COLO829 (cell line): ENCODE results near the gene ESRRG.
"Not testable (repeated sequence)": the region's sequence is repeated elsewhere in the genome, so short reads cannot be mapped to it uniquely, and the experiment has no call there.

ENCODE experiments used
- DNase-seq: peaks from one replicate; pipeline ENCODE4 v3.0.0; 2012; ENCODE audit warnings: low spot score

ESRRG gene

GRCh38 chr1:216704065-216704464 is 19.2 kb downstream of the ESRRG start:
- DNase-seq: not testable (repeated sequence)

- no peak for DNase-seq
Observed at GRCh38 chr1:216702170-216702569, 21.1 kb downstream of the ESRRG start.

GRCh38 chr1:216700779-216701178 is 22.4 kb downstream of the ESRRG start:
- no peak for DNase-seq

GRCh38 chr1:216691710-216692109 is 31.5 kb downstream of the ESRRG start:
- no peak for DNase-seq

- DNase-seq: no peak
Observed at GRCh38 chr1:216690603-216691002, 32.6 kb downstream of the ESRRG start.

- no peak for DNase-seq
Observed at GRCh38 chr1:216688127-216688657, 35.0 kb downstream of the ESRRG start.

GRCh38 chr1:216686860-216687766 is 36.1 kb downstream of the ESRRG start:
- no peak for DNase-seq

- DNase-seq: no peak
Observed at GRCh38 chr1:216682752-216683151, 40.5 kb downstream of the ESRRG start.

- DNase-seq: no peak
Observed at GRCh38 chr1:216679108-216679507, 44.1 kb downstream of the ESRRG start.

GRCh38 chr1:216670118-216670883 is 52.9 kb downstream of the ESRRG start:
- no peak for DNase-seq

GRCh38 chr1:216666441-216666840 is 56.8 kb downstream of the ESRRG start:
- DNase-seq: no peak

GRCh38 chr1:216665856-216666255 is 57.4 kb downstream of the ESRRG start:
- no peak for DNase-seq

- no peak for DNase-seq
Observed at GRCh38 chr1:216665406-216665805, 57.8 kb downstream of the ESRRG start.

- DNase-seq: no peak
Observed at GRCh38 chr1:216662681-216663080, 60.5 kb downstream of the ESRRG start.

GRCh38 chr1:216660561-216660960 is 62.7 kb downstream of the ESRRG start:
- no peak for DNase-seq

- DNase-seq: no peak
Observed at GRCh38 chr1:216653001-216653400, 70.2 kb downstream of the ESRRG start.

- no peak for DNase-seq
Observed at GRCh38 chr1:216651826-216652418, 71.3 kb downstream of the ESRRG start.

GRCh38 chr1:216643176-216643575 is 80.1 kb downstream of the ESRRG start:
- no peak for DNase-seq

GRCh38 chr1:216641669-216642460 is 81.4 kb downstream of the ESRRG start:
- DNase-seq: no peak

GRCh38 chr1:216640100-216640499 is 83.1 kb downstream of the ESRRG start:
- no peak for DNase-seq

GRCh38 chr1:216632980-216633379 is 90.2 kb downstream of the ESRRG start:
- no peak for DNase-seq

GRCh38 chr1:216630532-216630931 is 92.7 kb downstream of the ESRRG start:
- no peak for DNase-seq
